Measurements from ENCODE around the gene XIRP2.
"Not testable (repeated sequence)": the region's sequence is repeated elsewhere in the genome, so short reads cannot be mapped to it uniquely, and the experiment has no call there.

The XIRP2 gene

GRCh38 chr2:167069855-167070254, 181.6 kb downstream of the XIRP2 start:
- no peak overlapping the region for H3K27ac ChIP-seq (ENCODE audit: insufficient read depth, low read length, poor library complexity, severe bottlenecking)
- H3K9me3 ChIP-seq (ENCODE audit: control insufficient read depth, low read length) = no peaks in the 10 kb centered on the region
- H3K27me3 ChIP-seq (replicated peaks; ENCODE audit: control insufficient read depth, insufficient read depth, low read length, poor library complexity, severe bottlenecking) = no peaks in the 10 kb centered on the region
- H3K36me3 ChIP-seq (ENCODE audit: control insufficient read depth, insufficient read depth, low read length) = no peaks in the 10 kb centered on the region
- no peak for DNase-seq
- no peaks in the 10 kb centered on the region for H3K4me1 ChIP-seq (ENCODE audit: control insufficient read depth, insufficient read depth, low read length, poor library complexity, severe bottlenecking)
- H3K4me3 ChIP-seq (ENCODE audit: insufficient read depth, low read depth, low read length, poor library complexity, severe bottlenecking) = no peak overlapping the region

GRCh38 chr2:167075708-167076107, 187.4 kb downstream of the XIRP2 start:
- not testable (repeated sequence) for H3K9me3 ChIP-seq (ENCODE audit: control insufficient read depth, low read length)

GRCh38 chr2:167098931-167099330, 210.7 kb downstream of the XIRP2 start:
- not testable (repeated sequence) for H3K27ac ChIP-seq (ENCODE audit: insufficient read depth, low read length, poor library complexity, severe bottlenecking); H3K36me3 ChIP-seq (ENCODE audit: control insufficient read depth, insufficient read depth, low read length); H3K9me3 ChIP-seq (ENCODE audit: control insufficient read depth, low read length); DNase-seq; H3K27me3 ChIP-seq (replicated peaks; ENCODE audit: control insufficient read depth, insufficient read depth, low read length, poor library complexity, severe bottlenecking); H3K4me1 ChIP-seq (ENCODE audit: control insufficient read depth, insufficient read depth, low read length, poor library complexity, severe bottlenecking); H3K4me3 ChIP-seq (ENCODE audit: insufficient read depth, low read depth, low read length, poor library complexity, severe bottlenecking)

More at GRCh38 chr2:167075708-167076107, 187.4 kb downstream of the XIRP2 start:
- DNase-seq; H3K36me3 ChIP-seq (ENCODE audit: control insufficient read depth, insufficient read depth, low read length); H3K27ac ChIP-seq (ENCODE audit: insufficient read depth, low read length, poor library complexity, severe bottlenecking); H3K4me1 ChIP-seq (ENCODE audit: control insufficient read depth, insufficient read depth, low read length, poor library complexity, severe bottlenecking); H3K4me3 ChIP-seq (ENCODE audit: insufficient read depth, low read depth, low read length, poor library complexity, severe bottlenecking); H3K27me3 ChIP-seq (replicated peaks; ENCODE audit: control insufficient read depth, insufficient read depth, low read length, poor library complexity, severe bottlenecking): not testable (repeated sequence)

- H3K27me3 ChIP-seq (replicated peaks; ENCODE audit: control insufficient read depth, insufficient read depth, low read length, poor library complexity, severe bottlenecking) = no peaks in the 10 kb centered on the region
- H3K9me3 ChIP-seq (ENCODE audit: control insufficient read depth, low read length) = no peaks in the 10 kb centered on the region
- no peaks in the 10 kb centered on the region for H3K4me1 ChIP-seq (ENCODE audit: control insufficient read depth, insufficient read depth, low read length, poor library complexity, severe bottlenecking)
- no peaks in the 10 kb centered on the region for H3K36me3 ChIP-seq (ENCODE audit: control insufficient read depth, insufficient read depth, low read length)
- H3K4me3 ChIP-seq (ENCODE audit: insufficient read depth, low read depth, low read length, poor library complexity, severe bottlenecking) = no peak overlapping the region
- no peak for DNase-seq
- no peak overlapping the region for H3K27ac ChIP-seq (ENCODE audit: insufficient read depth, low read length, poor library complexity, severe bottlenecking)
These were observed 212.2 kb downstream of the XIRP2 start for GRCh38 chr2:167100506-167100905.

- Histone ChIP-seq H3K9me3 (ENCODE audit: control insufficient read depth, low read length) (no peaks in the 10 kb centered on the region), H3K4me3 (ENCODE audit: insufficient read depth, low read depth, low read length, poor library complexity, severe bottlenecking) (no peak overlapping the region), H3K27ac (ENCODE audit: insufficient read depth, low read length, poor library complexity, severe bottlenecking) (no peak overlapping the region), H3K27me3 (replicated peaks; ENCODE audit: control insufficient read depth, insufficient read depth, low read length, poor library complexity, severe bottlenecking) (no peaks in the 10 kb centered on the region), H3K36me3 (ENCODE audit: control insufficient read depth, insufficient read depth, low read length) (no peaks in the 10 kb centered on the region), H3K4me1 (ENCODE audit: control insufficient read depth, insufficient read depth, low read length, poor library complexity, severe bottlenecking) (no peaks in the 10 kb centered on the region)
- DNase-seq = no peak
These were observed 214.9 kb downstream of the XIRP2 start for GRCh38 chr2:167103028-167103756.

- Histone ChIP-seq H3K27ac (ENCODE audit: insufficient read depth, low read length, poor library complexity, severe bottlenecking) (no peak overlapping the region), H3K27me3 (replicated peaks; ENCODE audit: control insufficient read depth, insufficient read depth, low read length, poor library complexity, severe bottlenecking) (no peaks in the 10 kb centered on the region)
These were observed 215.5 kb downstream of the XIRP2 start for GRCh38 chr2:167103757-167104133.

GRCh38 chr2:167104691-167105090, 216.4 kb downstream of the XIRP2 start:
- Histone ChIP-seq H3K36me3 (ENCODE audit: control insufficient read depth, insufficient read depth, low read length) (no peaks in the 10 kb centered on the region), H3K4me3 (ENCODE audit: insufficient read depth, low read depth, low read length, poor library complexity, severe bottlenecking) (no peak overlapping the region), H3K27ac (ENCODE audit: insufficient read depth, low read length, poor library complexity, severe bottlenecking) (no peak overlapping the region), H3K4me1 (ENCODE audit: control insufficient read depth, insufficient read depth, low read length, poor library complexity, severe bottlenecking) (no peaks in the 10 kb centered on the region), H3K27me3 (replicated peaks; ENCODE audit: control insufficient read depth, insufficient read depth, low read length, poor library complexity, severe bottlenecking) (no peaks in the 10 kb centered on the region), H3K9me3 (ENCODE audit: control insufficient read depth, low read length) (no peaks in the 10 kb centered on the region)
- DNase-seq = no peak

More at GRCh38 chr2:167103757-167104133, 215.5 kb downstream of the XIRP2 start:
- no peaks in the 10 kb centered on the region for H3K4me1 ChIP-seq (ENCODE audit: control insufficient read depth, insufficient read depth, low read length, poor library complexity, severe bottlenecking)
- DNase-seq = no peak
- no peaks in the 10 kb centered on the region for H3K36me3 ChIP-seq (ENCODE audit: control insufficient read depth, insufficient read depth, low read length)
- no peaks in the 10 kb centered on the region for H3K9me3 ChIP-seq (ENCODE audit: control insufficient read depth, low read length)
- H3K4me3 ChIP-seq (ENCODE audit: insufficient read depth, low read depth, low read length, poor library complexity, severe bottlenecking) = no peak overlapping the region

GRCh38 chr2:167109682-167110081, 221.4 kb downstream of the XIRP2 start:
- H3K36me3 ChIP-seq (ENCODE audit: control insufficient read depth, insufficient read depth, low read length); H3K4me1 ChIP-seq (ENCODE audit: control insufficient read depth, insufficient read depth, low read length, poor library complexity, severe bottlenecking); H3K9me3 ChIP-seq (ENCODE audit: control insufficient read depth, low read length); H3K27me3 ChIP-seq (replicated peaks; ENCODE audit: control insufficient read depth, insufficient read depth, low read length, poor library complexity, severe bottlenecking); H3K27ac ChIP-seq (ENCODE audit: insufficient read depth, low read length, poor library complexity, severe bottlenecking); DNase-seq; H3K4me3 ChIP-seq (ENCODE audit: insufficient read depth, low read depth, low read length, poor library complexity, severe bottlenecking): not testable (repeated sequence)

GRCh38 chr2:167110345-167110744, 222.1 kb downstream of the XIRP2 start:
- Histone ChIP-seq H3K4me1 (ENCODE audit: control insufficient read depth, insufficient read depth, low read length, poor library complexity, severe bottlenecking) (no peaks in the 10 kb centered on the region), H3K4me3 (ENCODE audit: insufficient read depth, low read depth, low read length, poor library complexity, severe bottlenecking) (no peak overlapping the region)
- DNase-seq = no peak

GRCh38 chr2:167114018-167114417, 225.7 kb downstream of the XIRP2 start:
- H3K9me3 ChIP-seq (ENCODE audit: control insufficient read depth, low read length) = no peaks in the 10 kb centered on the region
- no peak for DNase-seq
- H3K4me1 ChIP-seq (ENCODE audit: control insufficient read depth, insufficient read depth, low read length, poor library complexity, severe bottlenecking) = no peaks in the 10 kb centered on the region
- H3K4me3 ChIP-seq (ENCODE audit: insufficient read depth, low read depth, low read length, poor library complexity, severe bottlenecking) = no peak overlapping the region
- no peaks in the 10 kb centered on the region for H3K27me3 ChIP-seq (replicated peaks; ENCODE audit: control insufficient read depth, insufficient read depth, low read length, poor library complexity, severe bottlenecking)
- H3K27ac ChIP-seq (ENCODE audit: insufficient read depth, low read length, poor library complexity, severe bottlenecking) = no peak overlapping the region
- no peaks in the 10 kb centered on the region for H3K36me3 ChIP-seq (ENCODE audit: control insufficient read depth, insufficient read depth, low read length)

More at GRCh38 chr2:167110345-167110744, 222.1 kb downstream of the XIRP2 start:
- Histone ChIP-seq H3K27ac (ENCODE audit: insufficient read depth, low read length, poor library complexity, severe bottlenecking) (no peak overlapping the region), H3K9me3 (ENCODE audit: control insufficient read depth, low read length) (no peaks in the 10 kb centered on the region), H3K27me3 (replicated peaks; ENCODE audit: control insufficient read depth, insufficient read depth, low read length, poor library complexity, severe bottlenecking) (no peaks in the 10 kb centered on the region), H3K36me3 (ENCODE audit: control insufficient read depth, insufficient read depth, low read length) (no peaks in the 10 kb centered on the region)

Data from effector memory CD4-positive, alpha-beta T cell (primary cell).